IPS-15b (cell line): ENCODE measurements around the gene CERS6.

Source experiments
- H3K27me3 ChIP-seq: one replicate; pipeline ENCODE4 v1.6.1; 2013; ENCODE audit warnings: low read length; ENCODE audit not compliant: control insufficient read depth, insufficient read depth
- H3K36me3 ChIP-seq: one replicate; pipeline ENCODE4 v1.6.1; 2013; ENCODE audit warnings: low read length; ENCODE audit not compliant: control insufficient read depth, insufficient read depth
- H3K4me1 ChIP-seq: one replicate; pipeline ENCODE4 v1.6.1; 2013; ENCODE audit warnings: mild to moderate bottlenecking, low read length; ENCODE audit not compliant: control insufficient read depth, insufficient read depth
- H3K4me3 ChIP-seq: one replicate; pipeline ENCODE4 v1.5.1; 2013; ENCODE audit warnings: low read depth, low read length
- H3K9ac ChIP-seq: one replicate; pipeline ENCODE4 v1.6.1; 2013; ENCODE audit warnings: low read depth, mild to moderate bottlenecking, low read length
- H3K9me3 ChIP-seq: one replicate; pipeline ENCODE4 v1.6.1; 2013; ENCODE audit warnings: mild to moderate bottlenecking, low read length; ENCODE audit not compliant: control insufficient read depth, insufficient read depth

The CERS6 gene

DNA sequence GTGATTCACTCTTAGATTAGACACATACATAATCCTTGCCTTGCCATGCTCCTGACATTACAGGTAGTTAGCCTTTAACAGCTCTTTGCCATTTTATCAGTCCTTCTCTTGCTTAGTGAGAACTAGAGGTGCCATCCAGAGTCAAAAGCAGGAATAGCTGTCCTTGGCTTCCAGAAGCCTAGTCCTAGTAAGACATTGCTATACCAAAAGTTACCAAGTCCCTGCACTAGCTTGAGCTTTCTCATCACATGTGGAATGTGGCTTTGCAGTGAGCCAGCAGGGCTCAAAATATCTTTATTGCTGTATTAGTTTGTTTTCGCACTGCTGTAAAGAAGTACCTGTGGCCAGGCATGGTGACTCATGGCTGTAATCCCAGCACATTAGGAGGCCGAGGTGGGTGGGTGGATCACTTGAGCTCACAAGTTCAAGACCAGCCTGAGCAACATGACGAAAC, 241.6 kb downstream of the CERS6 start:
- no peaks in the 10 kb centered on the region for H3K9me3 ChIP-seq
- H3K4me3 ChIP-seq, result no peak overlapping the region
- H3K9ac ChIP-seq, result no peak overlapping the region
- no peaks in the 10 kb centered on the region for H3K4me1 ChIP-seq
- H3K27me3 ChIP-seq, result no peaks in the 10 kb centered on the region
- no peaks in the 10 kb centered on the region for H3K36me3 ChIP-seq

DNA sequence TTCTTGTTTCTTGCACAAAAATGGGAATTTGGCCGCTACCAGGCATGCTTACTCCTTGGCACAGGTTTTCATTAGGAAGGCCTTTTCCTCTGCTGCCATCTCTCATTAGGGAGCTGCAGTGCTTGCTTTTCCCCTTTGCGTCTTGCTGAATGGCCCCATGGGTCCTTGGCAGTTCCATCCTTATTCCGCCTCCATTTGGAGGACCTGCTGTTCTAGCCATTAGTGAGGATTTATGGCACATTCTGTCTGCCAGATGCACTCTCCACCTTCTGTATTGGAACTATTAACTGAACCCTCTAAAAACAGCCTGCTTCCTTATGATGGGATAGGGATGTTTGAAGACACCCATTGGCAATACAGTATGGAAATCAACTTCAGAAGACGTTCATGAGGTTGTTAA, 242.9 kb downstream of the CERS6 start:
- Histone ChIP-seq H3K9ac (no peak overlapping the region), H3K4me3 (no peak overlapping the region), H3K27me3 (no peaks in the 10 kb centered on the region), H3K36me3 (no peaks in the 10 kb centered on the region), H3K9me3 (no peaks in the 10 kb centered on the region), H3K4me1 (peaks cover 3% of the 10 kb centered on the region)

DNA sequence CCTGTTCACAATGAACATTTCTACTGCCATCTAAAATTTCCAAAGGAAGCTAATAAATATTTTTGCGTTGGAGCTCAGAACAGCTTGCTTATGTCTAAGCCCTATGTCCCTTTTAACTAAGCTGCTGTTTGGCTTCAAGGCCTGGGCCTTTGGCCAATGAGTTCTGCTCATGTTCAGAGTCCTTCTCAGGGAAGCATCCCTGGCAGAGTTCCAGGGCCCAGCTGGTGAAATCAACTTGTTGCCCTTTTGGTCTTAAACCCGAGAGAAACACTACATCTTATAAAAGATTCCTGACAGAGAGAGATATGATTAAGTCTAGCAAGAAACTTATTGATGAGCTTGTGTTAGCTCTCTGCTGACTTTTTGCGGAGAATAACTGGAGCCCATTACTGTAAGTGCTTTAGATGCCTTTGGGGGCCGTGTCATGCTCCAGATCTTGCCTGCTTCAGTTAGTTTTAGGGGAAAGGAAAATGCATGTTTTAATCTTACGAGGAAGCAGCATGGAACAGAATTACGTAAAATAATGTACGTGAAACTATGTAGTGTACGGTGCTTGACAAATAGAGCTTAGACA, 243.9 kb downstream of the CERS6 start:
- Histone ChIP-seq H3K36me3 (no peaks in the 10 kb centered on the region), H3K9me3 (no peaks in the 10 kb centered on the region)

DNA sequence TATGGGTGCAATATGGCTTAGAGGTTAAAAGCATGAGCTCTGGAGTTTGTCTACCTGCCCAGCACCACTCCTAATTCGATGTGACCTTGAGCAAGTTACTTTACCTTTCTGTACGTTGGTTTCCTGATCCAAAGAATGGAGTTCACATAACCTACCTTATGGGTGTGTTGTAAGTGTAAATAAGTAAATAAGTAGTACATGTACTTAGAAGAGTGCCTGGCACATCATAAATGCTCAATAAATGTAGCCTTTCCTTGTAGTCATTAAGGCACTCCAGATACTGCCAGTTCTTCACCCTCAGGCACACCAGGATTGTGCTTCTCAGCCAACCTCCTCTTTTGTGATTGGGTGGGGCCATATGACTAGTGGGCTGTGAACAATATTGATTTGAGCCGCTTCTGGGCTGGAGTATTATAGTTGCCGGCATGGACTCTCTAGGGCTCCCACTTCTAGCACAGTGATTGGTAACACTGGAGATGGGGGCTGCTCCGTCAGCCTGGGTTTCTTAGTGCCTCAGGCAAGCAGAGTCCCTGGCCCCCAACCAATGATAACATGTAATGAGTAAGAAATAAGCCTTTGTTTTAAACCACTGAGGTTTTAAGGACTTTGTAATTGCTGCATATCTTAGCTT, 244.7 kb downstream of the CERS6 start:
- H3K4me3 ChIP-seq, result no peak overlapping the region
- peaks cover 3% of the 10 kb centered on the region for H3K4me1 ChIP-seq
- no peaks in the 10 kb centered on the region for H3K36me3 ChIP-seq
- H3K9ac ChIP-seq, result no peak overlapping the region
- no peaks in the 10 kb centered on the region for H3K9me3 ChIP-seq
- no peaks in the 10 kb centered on the region for H3K27me3 ChIP-seq

More for the DNA sequence above, 243.9 kb downstream of the CERS6 start:
- Histone ChIP-seq H3K9ac (no peak overlapping the region), H3K4me1 (peaks cover 3% of the 10 kb centered on the region), H3K27me3 (no peaks in the 10 kb centered on the region), H3K4me3 (no peak overlapping the region)

DNA sequence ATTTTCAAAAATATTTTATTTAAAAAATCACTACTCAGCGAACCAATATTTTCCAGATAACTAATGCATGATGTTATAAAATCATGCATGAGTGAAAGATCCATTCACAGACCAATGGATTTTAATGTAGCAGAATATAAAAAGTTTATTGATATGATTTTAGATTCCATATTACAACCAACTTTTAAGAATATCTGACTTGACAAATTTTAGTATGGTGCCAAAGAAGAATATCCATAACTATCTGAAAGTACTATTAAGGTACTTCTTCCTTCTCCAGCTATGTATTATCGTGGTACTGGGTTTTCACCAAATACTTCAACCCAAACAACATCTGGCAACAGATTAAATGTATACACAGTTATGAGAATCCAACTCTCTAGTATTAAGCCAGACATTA, 246.5 kb downstream of the CERS6 start:
- H3K4me3 ChIP-seq, result no peak overlapping the region
- no peaks in the 10 kb centered on the region for H3K9me3 ChIP-seq
- H3K27me3 ChIP-seq, result no peaks in the 10 kb centered on the region
- H3K4me1 ChIP-seq, result peaks cover 3% of the 10 kb centered on the region
- no peaks in the 10 kb centered on the region for H3K36me3 ChIP-seq
- no peak overlapping the region for H3K9ac ChIP-seq

DNA sequence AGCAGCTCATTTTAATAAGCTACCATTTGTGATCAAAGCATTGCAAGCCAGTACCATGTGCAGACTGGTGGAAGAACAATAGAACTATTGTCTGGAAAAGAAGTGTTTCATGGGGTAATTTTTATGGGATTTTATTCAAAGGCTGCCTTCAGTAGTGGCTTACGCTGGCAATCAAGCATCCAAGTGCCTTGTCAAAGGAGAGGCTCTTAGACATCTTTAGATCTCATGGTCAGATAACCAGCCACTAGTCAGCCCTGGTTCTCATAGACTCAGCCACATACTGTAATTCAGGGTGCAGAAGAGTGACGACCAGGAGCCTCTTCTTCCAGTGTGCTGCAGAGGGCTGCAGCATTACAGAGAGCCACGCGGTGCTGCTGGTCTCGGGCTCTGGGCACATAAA, 247.9 kb downstream of the CERS6 start:
- no peak overlapping the region for H3K9ac ChIP-seq
- peaks cover 3% of the 10 kb centered on the region for H3K4me1 ChIP-seq
- no peak overlapping the region for H3K4me3 ChIP-seq
- H3K27me3 ChIP-seq, result no peaks in the 10 kb centered on the region
- H3K36me3 ChIP-seq, result no peaks in the 10 kb centered on the region
- H3K9me3 ChIP-seq, result no peaks in the 10 kb centered on the region

DNA sequence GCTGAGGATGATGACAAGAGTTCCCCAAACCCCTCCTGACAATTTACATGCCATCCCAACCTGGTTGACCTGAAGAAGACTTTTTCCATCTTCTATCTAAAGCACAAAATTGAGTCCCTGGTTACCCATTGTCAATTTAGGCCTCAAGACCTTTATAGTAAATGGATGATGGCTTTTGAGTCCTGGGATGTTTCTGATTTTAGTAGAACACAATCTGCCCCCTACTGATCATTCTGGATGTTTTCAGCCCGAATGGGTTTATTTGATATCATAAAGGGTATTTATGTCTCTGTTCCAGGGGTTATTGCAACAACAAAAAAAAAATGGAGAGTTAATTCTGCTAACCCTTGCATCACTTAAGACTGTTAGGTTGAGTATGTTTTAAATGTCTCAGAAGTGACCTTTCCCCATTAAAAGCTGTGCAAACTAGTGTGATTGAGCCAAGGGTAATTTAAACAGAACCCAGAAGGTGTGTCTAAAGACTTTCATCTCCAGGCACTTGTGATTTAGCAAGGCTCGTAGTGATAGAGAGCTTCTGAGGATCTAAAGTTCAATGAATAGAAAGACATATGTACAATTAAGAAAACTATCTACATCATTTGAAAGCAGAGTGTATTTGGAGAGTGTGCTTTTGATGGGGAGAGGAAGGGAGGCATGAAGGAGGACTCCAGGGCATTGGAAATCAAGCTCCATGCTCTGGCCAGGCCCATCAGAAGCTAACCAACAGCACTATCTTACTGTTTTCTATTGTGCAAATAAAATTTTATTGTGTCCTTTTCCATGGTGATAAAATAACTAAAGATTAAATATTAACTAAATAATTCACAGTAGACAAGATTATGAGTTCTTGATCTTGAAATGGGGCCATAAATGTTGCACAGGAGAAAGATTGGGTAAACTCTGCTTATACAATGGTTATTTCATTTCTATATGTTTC, 249.7 kb downstream of the CERS6 start:
- Histone ChIP-seq H3K4me3 (no peak overlapping the region), H3K9me3 (no peaks in the 10 kb centered on the region), H3K27me3 (no peaks in the 10 kb centered on the region), H3K4me1 (peaks cover 3% of the 10 kb centered on the region), H3K9ac (no peak overlapping the region), H3K36me3 (no peaks in the 10 kb centered on the region)

DNA sequence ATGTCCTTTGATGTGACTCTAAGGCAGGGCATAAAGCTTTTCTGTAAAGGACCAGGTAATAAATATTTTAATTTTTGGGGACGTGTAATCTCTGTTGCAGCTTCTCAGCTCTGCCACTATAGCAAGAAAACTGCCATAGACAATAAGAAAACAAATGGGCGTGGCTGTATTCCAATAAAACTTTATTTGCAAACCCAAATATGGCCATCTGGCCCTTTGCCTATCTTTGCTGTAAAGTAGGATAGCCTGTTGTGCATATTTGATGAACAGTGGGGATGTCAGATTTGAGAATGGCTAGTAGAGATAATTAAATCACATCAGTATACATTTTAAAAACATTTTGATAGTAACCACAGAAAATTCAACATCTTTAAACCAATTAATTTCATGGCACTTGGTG, 250.7 kb downstream of the CERS6 start:
- H3K4me1 ChIP-seq, result peaks cover 3% of the 10 kb centered on the region
- H3K9ac ChIP-seq, result no peak overlapping the region
- no peaks in the 10 kb centered on the region for H3K9me3 ChIP-seq
- H3K4me3 ChIP-seq, result no peak overlapping the region
- H3K36me3 ChIP-seq, result no peaks in the 10 kb centered on the region
- H3K27me3 ChIP-seq, result no peaks in the 10 kb centered on the region

DNA sequence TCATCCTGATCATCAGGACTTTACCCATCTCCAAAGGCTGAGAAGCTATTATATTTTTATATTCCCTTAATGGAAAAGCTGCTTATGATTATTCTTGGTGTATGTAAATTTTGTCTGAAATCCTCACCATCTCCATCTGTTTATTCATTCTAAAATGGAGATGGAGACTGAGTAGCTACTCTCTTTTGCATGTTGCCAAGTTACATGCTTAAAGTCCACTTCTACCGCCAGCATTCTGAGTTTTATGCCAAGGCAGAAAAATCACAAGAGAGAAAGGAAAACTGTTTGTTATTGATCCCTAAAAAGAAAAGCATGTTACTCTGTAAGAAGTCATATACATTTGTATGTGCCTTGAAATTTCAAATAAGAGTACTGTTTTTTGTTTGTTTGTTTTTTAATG, 252.0 kb downstream of the CERS6 start:
- Histone ChIP-seq H3K36me3 (no peaks in the 10 kb centered on the region), H3K4me1 (peaks cover 3% of the 10 kb centered on the region), H3K27me3 (no peaks in the 10 kb centered on the region), H3K9ac (no peak overlapping the region), H3K4me3 (no peak overlapping the region), H3K9me3 (no peaks in the 10 kb centered on the region)

DNA sequence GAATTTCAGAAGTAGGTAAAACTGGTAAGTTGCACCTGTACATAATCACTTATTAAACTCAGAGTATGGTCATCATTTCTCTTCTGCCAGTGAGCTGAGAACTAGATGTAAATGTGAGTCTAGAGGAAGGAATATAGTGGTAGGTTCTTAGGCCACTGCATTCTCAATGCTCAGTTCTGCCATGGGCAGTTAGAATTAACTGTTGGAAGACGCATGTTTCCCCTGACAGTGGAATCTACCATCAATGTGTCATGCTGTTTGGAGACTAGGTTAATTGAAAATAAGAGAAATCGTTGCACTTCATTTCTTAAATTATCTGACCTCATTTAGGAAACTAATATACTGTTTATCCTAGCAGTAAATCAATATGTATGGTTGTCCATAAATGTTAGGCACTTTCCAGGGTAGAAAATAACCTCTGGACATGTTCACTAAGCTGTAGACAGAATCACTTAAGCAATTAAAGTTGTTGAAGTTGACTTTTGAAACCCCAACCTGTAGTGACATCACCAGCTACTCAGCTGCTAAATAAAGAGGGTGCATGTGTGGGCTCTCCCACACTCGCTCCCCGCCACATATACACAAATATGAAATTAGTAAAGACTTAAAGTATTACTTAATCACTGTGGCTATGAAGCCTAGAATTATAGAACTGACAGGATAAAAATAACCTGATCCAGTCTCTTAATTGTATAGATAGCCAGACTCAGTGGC, 254.8 kb downstream of the CERS6 start:
- H3K9ac ChIP-seq, result no peak overlapping the region
- H3K4me1 ChIP-seq, result no peaks in the 10 kb centered on the region
- no peaks in the 10 kb centered on the region for H3K36me3 ChIP-seq
- no peaks in the 10 kb centered on the region for H3K27me3 ChIP-seq
- H3K9me3 ChIP-seq, result no peaks in the 10 kb centered on the region
- no peak overlapping the region for H3K4me3 ChIP-seq

DNA sequence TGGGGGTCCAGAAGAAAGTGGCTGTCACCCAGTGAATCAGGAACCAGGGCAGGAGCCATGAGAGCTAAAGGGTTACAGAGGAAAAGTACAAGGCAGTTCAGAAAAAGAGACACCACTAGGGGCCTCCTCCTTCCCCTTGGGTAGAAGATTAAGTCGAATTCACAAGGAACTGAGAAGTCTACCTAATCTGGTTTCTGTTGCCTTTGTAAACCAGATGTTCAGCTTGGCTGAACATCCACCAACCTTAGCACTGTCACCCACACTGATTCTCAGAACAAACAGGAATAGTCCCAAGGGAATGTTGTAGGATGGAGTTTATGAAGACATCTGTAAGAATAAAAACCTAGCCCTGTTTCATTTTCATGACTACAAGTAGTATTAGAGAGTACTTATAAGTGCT, 256.0 kb downstream of the CERS6 start:
- H3K9me3 ChIP-seq, result no peaks in the 10 kb centered on the region
- no peak overlapping the region for H3K4me3 ChIP-seq
- H3K27me3 ChIP-seq, result no peaks in the 10 kb centered on the region
- no peak overlapping the region for H3K9ac ChIP-seq
- H3K4me1 ChIP-seq, result no peaks in the 10 kb centered on the region
- H3K36me3 ChIP-seq, result no peaks in the 10 kb centered on the region
